Ascending aorta (tissue), 2 donors: ENCODE measurements around the gene ARHGAP24. TPM values are rescaled to one million over a fixed set of nuclear protein-coding genes. Genes with fewer than 3 reads are reported as not detected.

Experiments used
- DNase-seq, 2 donors: peaks; one replicate each; pipeline ENCODE4 v3.0.0-alpha.2; 2019; ENCODE audit warnings: low spot score in 2 of 2
- H3K27ac ChIP-seq, 2 donors: fragments of 200-600 bp; sonication (generic); one replicate each; pipeline ENCODE4 v1.5.1; 2016 to 2017; ENCODE audit warnings: mild to moderate bottlenecking in 1 of 2
- H3K27me3 ChIP-seq: fragments of 200-600 bp; sonication (generic); one replicate; pipeline ENCODE4 v1.5.1; 2017
- H3K36me3 ChIP-seq, 2 donors: fragments of 200-600 bp; sonication (generic); one replicate each; pipeline ENCODE4 v1.5.1; 2016
- H3K4me1 ChIP-seq, 2 donors: fragments of 200-600 bp; sonication (generic); one replicate each; pipeline ENCODE4 v1.5.1; 2016 to 2017; ENCODE audit warnings: mild to moderate bottlenecking in 1 of 2
- H3K4me3 ChIP-seq, 2 donors: fragments of 200-600 bp; sonication (generic); one replicate each; pipeline ENCODE4 v1.5.1; 2016 to 2017; ENCODE audit warnings: mild to moderate bottlenecking in 1 of 2
- H3K9me3 ChIP-seq, 2 donors: fragments of 200-600 bp; sonication (generic); one replicate each; pipeline ENCODE4 v1.5.1; 2016
- CTCF ChIP-seq, 3 experiments: fragments of 200-600 bp in 2 of 3; fragments of 450-650 bp in 1 of 3; sonication (generic) in 2 of 3; IDR thresholded peaks; one replicate each; pipeline ENCODE4 v1.5.1; 2016 to 2019; ENCODE audit warnings: antibody characterized with exemption in 3 of 3, mild to moderate bottlenecking in 1 of 3, moderate library complexity in 1 of 3
- intact Hi-C: fragments of 100-400 bp; cut with DNase I; formaldehyde crosslinking; loops from one replicate; pipeline ENCODE4 v1.15.1; 2023
- total RNA-seq: library from RNA; depleted of rRNA; stranded (reverse); fragments of >200 nt; gene quantifications from one replicate; pipeline ENCODE4 v1.1.0, GENCODE V29; 2016

ARHGAP24 gene
- total RNA-seq, 1 donor from 2014 or later, result 13.9 TPM

DNA sequence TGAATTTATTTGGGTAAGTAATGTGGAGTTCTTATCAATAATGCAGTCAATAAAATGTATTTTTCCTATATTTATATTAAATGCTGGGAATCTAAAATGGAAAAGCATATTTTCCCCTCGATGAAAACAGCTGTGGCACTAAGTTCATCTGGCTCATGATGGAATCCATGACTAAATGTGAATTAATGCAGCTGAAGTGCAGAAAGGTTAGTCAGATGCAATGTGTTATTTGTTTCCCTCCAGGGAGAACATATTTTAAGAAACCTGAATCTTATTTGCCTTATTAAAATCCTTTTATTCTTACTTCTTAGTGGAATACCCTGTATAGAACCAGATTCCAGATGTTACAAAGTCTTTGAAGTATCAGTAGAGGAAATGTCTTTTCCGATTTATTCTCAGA lies 247.9 kb downstream of the ARHGAP24 start:
- TF ChIP-seq CTCF (IDR thresholded peaks at IDR 0.05), result no peak
- Histone ChIP-seq H3K36me3 (no peaks in the 10 kb centered on the region), H3K27ac (no peak overlapping the region), H3K4me3 (no peak overlapping the region), H3K9me3 (no peaks in the 10 kb centered on the region), H3K27me3 (no peaks in the 10 kb centered on the region), H3K4me1 (no peaks in the 10 kb centered on the region)
- DNase-seq, result no peak
- intact Hi-C loops, result no loop called here

GRCh38 chr4:85724791-85725563 lies 250.0 kb downstream of the ARHGAP24 start:
- no peak for TF ChIP-seq CTCF (IDR thresholded peaks at IDR 0.05)
- Histone ChIP-seq H3K27me3 (no peaks in the 10 kb centered on the region), H3K9me3 (no peaks in the 10 kb centered on the region), H3K4me3 (no peak overlapping the region), H3K27ac (peak overlapping the region; percentile 52 to 56), H3K36me3 (no peaks in the 10 kb centered on the region), H3K4me1 (no peaks in the 10 kb centered on the region)
- intact Hi-C loops, result no loop called here
- DNase-seq, result no peak

- peak in 1 of 2 donors; percentile 72 for DNase-seq
- intact Hi-C loops, result no loop called here
- no peaks in the 10 kb centered on the region for H3K36me3 ChIP-seq
- no peaks in the 10 kb centered on the region for H3K4me1 ChIP-seq
- TF ChIP-seq CTCF (IDR thresholded peaks at IDR 0.05), result no peak
- H3K9me3 ChIP-seq, result no peaks in the 10 kb centered on the region
- no peak overlapping the region for H3K4me3 ChIP-seq
- H3K27me3 ChIP-seq, result no peaks in the 10 kb centered on the region
- H3K27ac ChIP-seq, result peak overlapping the region; percentile 52 to 56
Observed at GRCh38 chr4:85725721-85726170, 250.8 kb downstream of the ARHGAP24 start.

DNA sequence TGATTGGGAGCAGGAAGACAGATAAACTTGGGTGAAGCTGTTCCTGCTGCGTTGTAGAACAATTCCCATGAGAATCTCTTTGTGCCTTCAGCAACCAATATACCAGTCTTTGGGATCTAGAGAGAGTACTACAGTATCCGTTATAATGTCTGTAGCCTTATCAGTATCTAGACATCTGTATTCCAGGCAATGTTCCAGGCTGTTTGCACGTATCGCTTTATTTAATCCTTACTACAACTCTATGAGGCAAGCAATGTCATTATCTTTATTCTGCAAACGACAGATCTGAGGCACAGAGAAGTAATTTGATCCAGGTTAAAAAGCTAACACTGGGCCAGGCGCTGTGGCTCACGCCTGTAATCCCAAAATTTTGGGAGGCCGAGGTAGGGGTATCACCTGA lies 251.6 kb downstream of the ARHGAP24 start:
- intact Hi-C loops, result no loop called here
- H3K36me3 ChIP-seq, result no peaks in the 10 kb centered on the region
- no peaks in the 10 kb centered on the region for H3K27me3 ChIP-seq
- TF ChIP-seq CTCF (IDR thresholded peaks at IDR 0.05), result no peak
- no peak for DNase-seq
- H3K4me3 ChIP-seq, result no peak overlapping the region
- no peaks in the 10 kb centered on the region for H3K4me1 ChIP-seq
- H3K9me3 ChIP-seq, result no peaks in the 10 kb centered on the region
- no peak overlapping the region for H3K27ac ChIP-seq

- Histone ChIP-seq H3K4me1 (no peaks in the 10 kb centered on the region), H3K27ac (no peak overlapping the region), H3K27me3 (no peaks in the 10 kb centered on the region), H3K36me3 (no peaks in the 10 kb centered on the region), H3K9me3 (no peaks in the 10 kb centered on the region), H3K4me3 (no peak overlapping the region)
- intact Hi-C loops, result no loop called here
- DNase-seq, result no peak
- TF ChIP-seq CTCF (IDR thresholded peaks at IDR 0.05), result no peak
Observed at GRCh38 chr4:85728464-85728863, 253.5 kb downstream of the ARHGAP24 start.
